Glutamatergic neuron (in vitro differentiated cells): Measurements from ENCODE around the gene KTN1. TPM values are rescaled to one million over a fixed set of nuclear protein-coding genes. Genes with fewer than 3 reads are reported as not detected.

Experiments
- DNase-seq: peaks from one replicate; pipeline ENCODE4 v3.0.0; 2022
- H3K27ac Mint-ChIP-seq: one replicate; pipeline ENCODE4 v1.8.0; 2020; ENCODE audit warnings: mild to moderate bottlenecking, mixed read lengths, inconsistent platforms; ENCODE audit not compliant: unreplicated experiment
- H3K27me3 Mint-ChIP-seq: one replicate; pipeline ENCODE4 v1.8.0; 2020; ENCODE audit warnings: mild to moderate bottlenecking, moderate library complexity, mixed read lengths, inconsistent platforms; ENCODE audit not compliant: unreplicated experiment
- H3K36me3 Mint-ChIP-seq: one replicate; pipeline ENCODE4 v1.8.0; 2020; ENCODE audit warnings: mild to moderate bottlenecking, mixed read lengths, inconsistent platforms; ENCODE audit not compliant: unreplicated experiment
- H3K4me1 Mint-ChIP-seq: one replicate; pipeline ENCODE4 v1.8.0; 2020; ENCODE audit warnings: mild to moderate bottlenecking, low read depth, mixed read lengths, inconsistent platforms; ENCODE audit not compliant: unreplicated experiment
- H3K4me3 Mint-ChIP-seq: one replicate; pipeline ENCODE4 v1.8.0; 2020; ENCODE audit warnings: mild to moderate bottlenecking, mixed read lengths, inconsistent platforms; ENCODE audit not compliant: unreplicated experiment
- H3K9me3 Mint-ChIP-seq: one replicate; pipeline ENCODE4 v1.8.0; 2020; ENCODE audit warnings: mild to moderate bottlenecking, moderate library complexity, mixed read lengths, inconsistent platforms; ENCODE audit not compliant: unreplicated experiment
- total RNA-seq: library from RNA; stranded (reverse); fragmentation: NEBNext Ultra II Directional; extraction: Animal tissue kit (Norgen Biotek cat#: 25700); gene quantifications from one replicate; pipeline ENCODE4 v1.2.1, GENCODE V29; 2021; ENCODE audit not compliant: unreplicated experiment
- TF ChIP-seq, protein P1 (sequence below): fragments of 200-600 bp; sonication (generic); IDR thresholded peaks from one replicate; pipeline ENCODE4 v1.5.0; 2021; ENCODE audit not compliant: partially characterized antibody, unreplicated experiment

KTN1 gene
- total RNA-seq, 1 donor from 2014 or later = 108 TPM

DNA sequence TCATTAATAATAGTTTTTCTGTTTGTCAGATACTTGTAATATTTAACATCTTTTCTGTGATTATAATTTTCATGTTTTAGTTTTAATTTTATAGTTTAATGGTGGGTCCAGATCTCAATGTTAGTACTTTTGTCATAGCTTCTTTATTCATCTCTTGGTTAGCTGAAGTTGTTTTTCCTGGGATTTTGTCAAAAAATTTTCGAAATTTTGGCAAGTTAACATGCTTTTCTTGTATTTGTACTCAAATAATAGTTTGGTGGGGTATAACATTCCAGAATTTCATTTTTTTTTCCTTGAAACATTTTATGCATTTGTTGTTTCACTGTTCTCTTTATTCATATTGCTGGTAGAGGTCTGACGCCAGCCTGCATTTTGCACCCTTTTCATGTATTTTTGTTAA, 45.5 kb downstream of the KTN1 start:
- no peak for DNase-seq
- Mint-ChIP-seq H3K9me3 (no peaks in the 10 kb centered on the region), H3K4me3 (no peak overlapping the region), H3K4me1 (peaks cover 4% of the 10 kb centered on the region), H3K27me3 (no peaks in the 10 kb centered on the region), H3K36me3 (peaks cover 10% of the 10 kb centered on the region), H3K27ac (no peak overlapping the region)
- TF ChIP-seq, protein P1, sequence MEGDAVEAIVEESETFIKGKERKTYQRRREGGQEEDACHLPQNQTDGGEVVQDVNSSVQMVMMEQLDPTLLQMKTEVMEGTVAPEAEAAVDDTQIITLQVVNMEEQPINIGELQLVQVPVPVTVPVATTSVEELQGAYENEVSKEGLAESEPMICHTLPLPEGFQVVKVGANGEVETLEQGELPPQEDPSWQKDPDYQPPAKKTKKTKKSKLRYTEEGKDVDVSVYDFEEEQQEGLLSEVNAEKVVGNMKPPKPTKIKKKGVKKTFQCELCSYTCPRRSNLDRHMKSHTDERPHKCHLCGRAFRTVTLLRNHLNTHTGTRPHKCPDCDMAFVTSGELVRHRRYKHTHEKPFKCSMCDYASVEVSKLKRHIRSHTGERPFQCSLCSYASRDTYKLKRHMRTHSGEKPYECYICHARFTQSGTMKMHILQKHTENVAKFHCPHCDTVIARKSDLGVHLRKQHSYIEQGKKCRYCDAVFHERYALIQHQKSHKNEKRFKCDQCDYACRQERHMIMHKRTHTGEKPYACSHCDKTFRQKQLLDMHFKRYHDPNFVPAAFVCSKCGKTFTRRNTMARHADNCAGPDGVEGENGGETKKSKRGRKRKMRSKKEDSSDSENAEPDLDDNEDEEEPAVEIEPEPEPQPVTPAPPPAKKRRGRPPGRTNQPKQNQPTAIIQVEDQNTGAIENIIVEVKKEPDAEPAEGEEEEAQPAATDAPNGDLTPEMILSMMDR = no peak

DNA sequence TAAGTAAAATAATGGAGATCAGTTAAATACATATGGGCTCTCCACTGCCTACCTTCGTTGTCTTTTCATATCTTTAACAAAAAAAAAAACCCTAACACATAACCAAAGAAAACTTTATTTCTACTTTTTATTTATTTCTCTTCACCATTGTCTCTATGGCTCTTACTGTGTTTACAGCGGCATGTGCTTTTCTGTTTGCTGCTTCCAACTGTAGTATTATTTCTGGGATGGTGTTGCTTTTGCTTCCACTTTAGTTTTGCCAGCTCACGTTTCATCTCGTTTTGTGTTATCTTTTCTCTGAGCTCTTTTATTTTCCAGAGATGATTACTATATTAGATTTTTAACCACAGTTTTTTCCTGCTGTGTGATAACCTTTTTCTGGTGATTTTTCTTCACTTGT, 46.1 kb downstream of the KTN1 start:
- Mint-ChIP-seq H3K9me3 (no peaks in the 10 kb centered on the region), H3K4me1 (peaks cover 4% of the 10 kb centered on the region), H3K27ac (no peak overlapping the region), H3K27me3 (no peaks in the 10 kb centered on the region), H3K36me3 (peaks cover 3% of the 10 kb centered on the region), H3K4me3 (no peak overlapping the region)
- TF ChIP-seq, protein P1 = no peak
- no peak for DNase-seq

DNA sequence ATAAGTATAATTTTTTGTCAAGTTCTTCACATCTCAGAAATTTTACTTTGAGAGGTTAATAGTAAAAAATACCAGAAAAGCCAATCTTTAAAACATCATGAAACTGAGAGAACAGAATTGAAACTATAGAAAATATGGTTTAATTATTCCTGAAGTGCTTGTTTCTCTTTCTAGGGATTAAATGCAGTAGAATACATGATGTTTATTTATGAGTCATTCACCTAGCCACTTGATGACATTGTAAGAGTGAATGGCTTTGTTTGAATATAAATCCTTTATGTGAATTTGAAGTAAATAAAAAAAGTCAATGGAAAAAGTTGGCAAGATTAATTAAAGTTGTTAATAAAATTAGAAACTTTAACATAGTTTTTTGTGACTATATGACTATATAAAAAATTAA, 48.4 kb downstream of the KTN1 start:
- Mint-ChIP-seq H3K27ac (no peak overlapping the region), H3K36me3 (no peaks in the 10 kb centered on the region), H3K4me3 (no peak overlapping the region), H3K4me1 (peaks cover 4% of the 10 kb centered on the region), H3K9me3 (no peaks in the 10 kb centered on the region), H3K27me3 (no peaks in the 10 kb centered on the region)
- no peak for DNase-seq
- TF ChIP-seq, protein P1 = no peak

DNA sequence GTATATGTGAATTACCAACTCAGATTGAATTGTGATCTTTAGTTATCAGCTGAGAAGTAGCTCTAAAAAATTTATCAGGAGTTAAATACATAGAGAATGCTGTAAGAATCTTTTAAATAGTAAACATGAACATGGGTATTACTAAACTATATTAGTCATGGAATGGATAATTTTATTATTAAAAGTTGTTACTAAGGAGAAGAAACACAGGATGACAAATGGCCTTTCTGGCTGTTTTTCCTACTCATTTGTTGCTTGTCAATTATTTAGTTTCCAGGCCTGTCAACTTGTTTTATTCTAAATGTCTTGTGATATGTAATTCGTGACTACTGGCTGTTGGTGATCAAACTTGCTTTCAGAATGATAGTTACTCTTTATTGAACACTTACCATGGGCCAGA, 58.7 kb downstream of the KTN1 start:
- H3K4me3 Mint-ChIP-seq = no peak overlapping the region
- DNase-seq = no peak
- TF ChIP-seq, protein P1 = no peak
- no peaks in the 10 kb centered on the region for H3K4me1 Mint-ChIP-seq
- no peaks in the 10 kb centered on the region for H3K9me3 Mint-ChIP-seq
- no peak overlapping the region for H3K27ac Mint-ChIP-seq
- peaks cover 1% of the 10 kb centered on the region for H3K27me3 Mint-ChIP-seq
- no peaks in the 10 kb centered on the region for H3K36me3 Mint-ChIP-seq

DNA sequence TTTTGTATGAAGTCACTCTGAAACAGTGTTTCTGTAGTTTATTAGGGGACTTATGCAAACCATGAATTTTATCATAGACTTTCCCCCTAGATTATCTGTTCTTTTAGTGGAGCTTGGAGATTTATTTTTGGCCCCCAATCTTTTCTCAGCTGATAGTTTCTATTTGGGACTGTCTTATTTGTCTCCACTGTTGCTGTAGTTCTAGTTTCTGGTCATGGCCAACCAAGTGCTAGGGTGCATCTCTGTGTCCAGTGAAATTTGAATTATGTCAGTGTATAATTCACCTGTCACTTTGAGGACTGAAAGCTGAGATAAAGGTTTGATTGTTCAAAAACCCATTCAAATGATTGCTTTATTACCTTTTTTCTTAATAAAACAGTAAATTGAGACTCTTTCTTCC, 61.3 kb downstream of the KTN1 start:
- Mint-ChIP-seq H3K4me1 (no peaks in the 10 kb centered on the region), H3K4me3 (no peak overlapping the region), H3K27ac (no peak overlapping the region), H3K27me3 (peaks cover 1% of the 10 kb centered on the region), H3K36me3 (no peaks in the 10 kb centered on the region), H3K9me3 (no peaks in the 10 kb centered on the region)
- TF ChIP-seq, protein P1 = no peak
- no peak for DNase-seq
